ENCODE results near the gene ANO6. TPM values are rescaled to one million over a fixed set of nuclear protein-coding genes. Genes with fewer than 3 reads are reported as not detected.

ANO6 gene
- total and polyA plus RNA-seq, 2 of the 4 experiments (the other 2 are of a cell fraction): 21.6 to 41.0 TPM

GRCh38 chr12:45279931-45280830 lies 64.3 kb downstream of the ANO6 start:
- Histone ChIP-seq H4K91ac (ENCODE audit: insufficient read depth, low read depth, low read length) (no peak overlapping the region), H3K4me2 (ENCODE audit: low read depth, low read length) (no peak overlapping the region), H3K18ac (ENCODE audit: low read depth, low read length) (no peak overlapping the region), H2AK9ac (replicated peaks; ENCODE audit: low read depth, low read length, poor library complexity) (no peak overlapping the region), H3K4me1 (ENCODE audit: control insufficient read depth, insufficient read depth, low read length) (peaks cover 16% of the 10 kb centered on the region), H2BK20ac (ENCODE audit: low read depth, low read length) (no peak overlapping the region), H4K8ac (ENCODE audit: low read depth in 2 of 2, low read length in 2 of 2) (no peak overlapping the region), H3K9ac (ENCODE audit: low read depth, low read length) (no peak overlapping the region), H2BK120ac (ENCODE audit: low read depth, low read length) (no peak overlapping the region), H3K14ac (replicated peaks; ENCODE audit: low read depth, low read length) (no peak overlapping the region), H3K36me3 (ENCODE audit: control insufficient read depth, insufficient read depth, low read length) (peaks cover 3% of the 10 kb centered on the region), H2BK15ac (ENCODE audit: low read depth, low read length) (no peak overlapping the region), H3K27me3 (ENCODE audit: control insufficient read depth, insufficient read depth, low read length) (no peaks in the 10 kb centered on the region), H4K20me1 (ENCODE audit: insufficient read depth, low read length) (0 out of 2 replicates have a peak, but pooled peaks cover 5% of the 10 kb centered on the region), H3K23ac (ENCODE audit: low read depth, low read length) (no peak overlapping the region), H3K56ac (ENCODE audit: extremely low read depth, insufficient read depth, low read length) (no peak overlapping the region), H4K5ac (ENCODE audit: low read depth, low read length) (no peak overlapping the region), H3K9me3 (ENCODE audit: control insufficient read depth, insufficient read depth, low read length) (no peaks in the 10 kb centered on the region), H2AK5ac (ENCODE audit: low read depth, low read length) (0 out of 2 replicates have a peak overlapping the region, but pooled peaks have one; percentile 46), H3K4me3 (ENCODE audit: insufficient read depth, low read depth, low read length) (no peak overlapping the region), H3K27ac (ENCODE audit: insufficient read depth, low read length) (no peak overlapping the region), H3K9me1 (ENCODE audit: insufficient read depth, low read length) (peaks cover 12% of the 10 kb centered on the region), H2AFZ (replicated peaks; ENCODE audit: low read length, poor library complexity) (no peak overlapping the region), H2BK5ac (ENCODE audit: low read depth, low read length, poor library complexity, severe bottlenecking) (no peak overlapping the region), H3K79me1 (ENCODE audit: low read depth in 1 of 2, low read length in 2 of 2) (peaks cover 36 to 70% of the 10 kb centered on the region in 2 experiments), H3K4ac (ENCODE audit: low read depth, low read length) (no peak overlapping the region)
- dilution Hi-C loops (cut with HindIII; ENCODE audit: low sequenced_read_pairs, unreplicated experiment): no loop called here
- ChIA-PET CTCF (interaction anchor here (0.6 kb wide), 1 partner anchor 89 kb away, joined by 3 read pairs; no protein-coding TSS in a partner anchor), POLR2A (ENCODE audit: unreplicated experiment) (no interaction called here)
- WGBS, 2 experiments (ENCODE audit: extremely low coverage in 2 of 2, insufficient read length in 1 of 2): no CpG with 5 or more reads among the region's 4 CpGs
- in situ Hi-C loops (cut with MboI; ENCODE audit: low sequenced_read_pairs): no loop called here
- DNase-seq (no peak), ATAC-seq (ENCODE audit: low read depth) (no peak)
- BruUV-seq (replicated peaks): no TSS peak
- intact Hi-C loops (cut with micrococcal nuclease): loop anchor here (5.0 kb wide), 1 partner anchor 107 kb away; no protein-coding TSS in a partner anchor
- no peak for TF ChIP-seq SMC3 (IDR thresholded peaks at IDR 0.05; ENCODE audit: low read depth, low read length)
- TF ChIP-seq BHLHE40 (IDR thresholded peaks at IDR 0.05; ENCODE audit: low read depth, low read length): no peak
- no peak for TF ChIP-seq RAD21 (IDR thresholded peaks at IDR 0.05; ENCODE audit: low read length)
- TF ChIP-seq CHD1 (IDR thresholded peaks at IDR 0.05; ENCODE audit: low read depth, low read length): no peak
- no peak for TF ChIP-seq CTCF (conservative IDR thresholded peaks at IDR 0.05; ENCODE audit: low read depth, low read length)
- no peak for TF ChIP-seq RFX5 (IDR thresholded peaks at IDR 0.05; ENCODE audit: low read depth, low read length)
- TF ChIP-seq RCOR1 (IDR thresholded peaks at IDR 0.05; ENCODE audit: insufficient replicate concordance, low read length): no peak
- TF ChIP-seq FOS (IDR thresholded peaks at IDR 0.05; ENCODE audit: low read depth, low read length): no peak
- no peak for TF ChIP-seq MAFK (IDR thresholded peaks at IDR 0.05; ENCODE audit: low read depth, low read length)
- TF ChIP-seq MXI1 (IDR thresholded peaks at IDR 0.05; ENCODE audit: borderline replicate concordance, low read depth, low read length): no peak
- TF ChIP-seq CEBPB (IDR thresholded peaks at IDR 0.05; ENCODE audit: low read depth, low read length): no peak
- no peak for TF ChIP-seq USF2 (IDR thresholded peaks at IDR 0.05; ENCODE audit: low read depth, low read length)
- no peak for TF ChIP-seq NFE2L2 (IDR thresholded peaks at IDR 0.05; ENCODE audit: low read depth, low read length)
- TF ChIP-seq ELK1 (IDR thresholded peaks at IDR 0.05; ENCODE audit: borderline replicate concordance, low read depth, low read length): no peak

Data from IMR-90 (cell line).